ENCODE measurements around the gene FAM114A1.

GRCh38 chr4:38896940-38897339, 29.3 kb downstream of the FAM114A1 start:
- TF ChIP-seq CTCF (IDR thresholded peaks at IDR 0.05): no peak
- no peak for TF ChIP-seq POLR2A (IDR thresholded peaks at IDR 0.05)
